Sigmoid colon (tissue), 4 donors: ENCODE data around the gene FLVCR2.

Experiments used
- CTCF ChIP-seq, 4 experiments: fragments of 450-650 bp in 3 of 4; fragments of 200-600 bp in 1 of 4; IDR thresholded peaks; one replicate each; pipeline ENCODE4 v1.5.1; 2016 to 2019; ENCODE audit warnings: antibody characterized with exemption in 4 of 4, mild to moderate bottlenecking in 3 of 4, moderate library complexity in 2 of 4
- EP300 ChIP-seq, 4 donors: sonication (generic); formaldehyde crosslinking; IDR thresholded peaks; one replicate each; pipeline ENCODE4 v1.6.1; 2017; ENCODE audit warnings: antibody characterized with exemption in 4 of 4
- POLR2A ChIP-seq, 2 donors: fragments of 450-650 bp; IDR thresholded peaks; one replicate each; pipeline ENCODE4 v1.6.1; 2016; ENCODE audit warnings: antibody characterized with exemption in 2 of 2, mild to moderate bottlenecking in 2 of 2, moderate library complexity in 2 of 2
- POLR2AphosphoS5 ChIP-seq, 4 donors: sonication (generic); formaldehyde crosslinking; IDR thresholded peaks; one replicate each; pipeline ENCODE4 v1.6.1; 2017; ENCODE audit warnings: antibody characterized with exemption in 4 of 4

DNA sequence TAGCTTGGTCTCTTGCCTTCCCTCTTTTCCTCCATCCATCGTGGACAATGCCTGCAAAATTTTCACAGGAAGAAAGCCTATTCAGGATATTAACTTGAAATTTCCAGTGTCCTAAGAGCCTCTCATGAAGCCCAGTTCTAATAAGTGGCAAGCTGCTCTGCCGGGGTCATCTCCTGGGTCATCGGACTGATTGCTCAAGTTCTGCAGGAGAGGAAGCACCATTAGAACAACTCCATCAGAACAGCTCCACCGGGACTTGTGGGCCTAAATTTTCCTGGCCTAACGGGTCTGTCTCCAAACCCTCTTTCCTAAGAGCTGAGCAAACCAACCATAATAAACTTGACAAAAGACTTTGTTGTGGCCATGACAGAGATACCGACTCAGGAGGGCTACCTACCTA is 68.3 kb downstream of the FLVCR2 start:
- TF ChIP-seq CTCF (IDR thresholded peaks at IDR 0.05) (no peak), EP300 (IDR thresholded peaks at IDR 0.05) (no peak), POLR2A (IDR thresholded peaks at IDR 0.05) (no peak), POLR2AphosphoS5 (IDR thresholded peaks at IDR 0.05) (no peak)
